CD4-positive, alpha-beta T cell treated with Interleukin-17A for 1 hour (primary cell): ENCODE results near the gene ENOPH1.
"Not testable (repeated sequence)": the region's sequence is repeated elsewhere in the genome, so short reads cannot be mapped to it uniquely, and the experiment has no call there.

Source experiments
- DNase-seq: peaks from one replicate; pipeline ENCODE4 v3.0.0-alpha.2; 2020

Gene ENOPH1

DNA sequence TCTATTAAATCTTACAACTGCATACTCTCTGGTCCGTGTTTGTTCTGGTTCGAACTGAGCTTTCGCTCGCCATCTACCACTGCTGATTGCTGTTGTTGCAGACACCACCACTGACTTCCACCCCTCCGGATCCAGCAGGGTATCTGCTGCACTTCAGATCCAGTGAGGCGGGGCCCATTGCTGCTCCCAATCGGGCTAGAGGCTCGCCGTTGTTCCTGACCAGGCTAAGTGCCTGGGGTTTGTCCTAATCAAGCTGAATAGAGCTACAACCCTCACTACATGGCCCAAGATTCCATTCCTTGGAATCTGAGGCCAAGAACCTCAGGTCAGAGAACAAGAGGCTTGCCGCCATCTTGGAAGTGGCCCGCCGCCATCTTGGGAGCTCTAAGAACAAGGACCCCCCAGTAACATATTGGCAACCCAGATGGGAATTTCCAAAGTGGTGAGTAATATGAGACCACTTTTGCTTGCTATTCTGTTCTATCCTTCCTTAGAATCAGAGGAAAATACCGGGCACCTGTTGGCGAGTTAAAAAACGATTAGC lies 43.3 kb downstream of the ENOPH1 start:
- DNase-seq: no peak

DNA sequence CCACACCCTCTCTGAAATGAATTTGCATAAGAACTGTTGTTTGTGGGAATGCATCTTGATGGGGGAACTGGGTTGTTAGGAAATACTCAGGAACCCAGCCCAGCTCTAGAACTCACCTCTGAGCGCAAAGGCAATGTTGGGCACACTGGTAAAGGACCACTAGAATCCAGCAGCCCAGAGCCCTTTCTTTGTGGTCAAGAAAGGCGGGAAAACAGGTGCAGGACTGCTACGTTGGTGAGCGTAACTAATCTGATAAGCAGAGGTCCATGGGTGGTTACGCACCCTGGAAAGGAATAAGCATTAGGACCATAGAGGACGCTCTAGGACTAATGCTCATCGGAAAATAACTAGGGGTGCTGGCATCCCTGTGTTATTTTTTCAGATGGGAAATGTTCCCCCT lies 45.5 kb downstream of the ENOPH1 start:
- DNase-seq: not testable (repeated sequence)

DNA sequence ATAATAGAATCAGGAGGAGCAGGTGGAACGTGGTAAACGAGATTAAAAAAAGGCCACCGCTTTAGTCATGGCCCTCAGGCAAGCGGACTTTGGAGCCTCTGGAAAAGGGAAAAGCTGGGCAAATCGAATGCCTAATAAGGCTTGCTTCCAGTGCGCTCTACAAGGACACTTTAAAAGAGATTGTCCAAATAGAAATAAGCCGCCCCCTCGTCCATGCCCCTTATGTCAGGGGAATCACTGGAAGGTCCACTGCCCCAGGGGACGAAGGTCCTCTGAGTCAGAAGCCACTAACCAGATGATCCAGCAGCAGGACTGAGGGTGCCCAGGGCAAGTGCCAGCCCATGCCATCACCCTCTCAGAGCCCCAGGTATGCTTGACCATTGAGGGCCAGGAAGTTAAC lies 47.1 kb downstream of the ENOPH1 start:
- not testable (repeated sequence) for DNase-seq

DNA sequence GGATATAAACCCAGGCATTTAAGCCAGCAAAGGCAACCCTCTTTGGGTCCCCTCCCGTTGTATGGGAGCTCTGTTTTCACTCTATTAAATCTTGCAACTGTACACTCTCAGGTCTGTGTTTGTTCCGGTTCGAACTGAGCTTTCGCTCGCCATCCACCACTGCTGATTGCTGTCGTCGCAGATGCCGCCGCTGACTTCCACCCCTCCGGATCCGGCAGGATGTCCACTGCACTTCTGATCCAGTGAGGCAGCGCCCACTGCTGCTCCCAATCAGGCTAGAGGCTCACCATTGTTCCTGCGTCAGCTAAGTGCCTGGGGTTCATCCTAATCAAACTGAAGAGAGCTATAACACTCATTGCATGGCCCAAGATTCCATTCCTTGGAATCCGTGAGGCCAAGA lies 49.2 kb downstream of the ENOPH1 start:
- DNase-seq: no peak

DNA sequence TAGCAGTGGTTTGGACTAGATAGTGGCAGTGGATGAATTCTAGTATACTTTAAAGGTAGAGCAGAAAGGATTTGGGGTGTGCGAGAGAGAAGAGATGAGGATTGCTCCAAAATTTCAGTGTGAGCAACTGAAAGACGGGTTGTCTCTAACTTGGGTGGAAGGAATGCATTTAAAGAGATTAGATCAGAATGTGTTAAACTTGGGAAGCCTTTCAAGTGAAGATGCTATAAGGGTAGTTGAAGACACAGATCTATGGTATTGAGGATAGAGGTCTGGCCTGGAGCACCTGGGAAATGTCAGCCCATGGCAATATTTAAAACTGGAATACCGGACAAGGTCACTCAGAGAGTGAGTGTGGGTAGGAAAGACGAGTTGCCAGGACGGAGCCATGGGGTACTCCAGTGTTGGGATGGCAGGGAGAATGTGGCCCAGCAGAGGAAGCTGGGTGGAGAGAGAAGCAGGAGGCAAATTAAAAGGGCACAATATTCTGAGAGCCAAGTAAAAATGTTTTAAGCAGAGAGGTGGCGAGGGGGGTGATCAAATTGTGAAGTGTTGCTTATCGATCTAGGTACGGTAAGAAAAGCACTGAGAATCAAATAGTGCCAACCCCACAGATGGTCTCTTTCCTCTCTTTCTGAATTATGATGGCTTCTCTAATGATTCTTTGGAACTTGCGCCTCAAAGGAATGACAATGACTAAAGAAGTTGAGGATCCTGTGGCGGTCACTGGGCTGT lies 50.5 kb downstream of the ENOPH1 start:
- DNase-seq: no peak

DNA sequence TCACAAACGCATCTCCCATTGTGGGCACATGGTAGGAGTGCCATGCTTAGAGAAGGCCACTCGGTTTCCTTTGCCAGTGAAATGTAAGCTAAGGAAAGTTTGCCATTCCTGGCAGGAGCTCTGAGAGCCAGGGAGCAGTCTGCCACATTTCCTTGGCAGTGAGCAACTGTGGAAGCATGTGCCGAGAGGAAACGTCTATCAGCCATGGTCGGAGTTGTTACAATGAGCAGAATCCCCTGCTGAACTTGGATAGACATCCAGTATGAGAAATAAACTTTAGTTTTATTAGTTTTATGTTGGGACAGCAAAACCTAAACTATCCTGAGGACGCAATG lies 51.1 kb downstream of the ENOPH1 start:
- no peak for DNase-seq

GRCh38 chr4:82482387-82482786 lies 52.0 kb downstream of the ENOPH1 start:
- DNase-seq: no peak

GRCh38 chr4:82484996-82485783 lies 54.8 kb downstream of the ENOPH1 start:
- no peak for DNase-seq

DNA sequence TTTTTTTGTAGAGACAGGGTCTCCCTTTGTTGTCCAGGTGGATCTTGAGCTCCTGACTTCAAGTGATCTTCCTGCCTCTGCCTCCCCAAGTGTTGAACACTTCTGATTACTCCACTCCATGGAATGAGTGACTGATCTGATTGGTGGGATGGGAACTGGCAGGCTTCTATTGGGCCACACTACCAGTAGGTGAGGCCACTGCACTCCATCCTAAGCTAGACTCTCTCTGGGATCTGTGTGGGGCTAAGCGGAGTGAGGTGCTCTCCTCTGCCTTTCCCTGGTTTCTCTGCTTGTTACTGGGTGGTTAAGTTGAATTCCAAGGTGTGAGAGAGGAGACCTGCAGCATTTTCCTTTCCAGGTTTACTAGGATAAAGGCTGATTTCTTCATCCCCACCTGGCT lies 58.7 kb downstream of the ENOPH1 start:
- DNase-seq: no peak

DNA sequence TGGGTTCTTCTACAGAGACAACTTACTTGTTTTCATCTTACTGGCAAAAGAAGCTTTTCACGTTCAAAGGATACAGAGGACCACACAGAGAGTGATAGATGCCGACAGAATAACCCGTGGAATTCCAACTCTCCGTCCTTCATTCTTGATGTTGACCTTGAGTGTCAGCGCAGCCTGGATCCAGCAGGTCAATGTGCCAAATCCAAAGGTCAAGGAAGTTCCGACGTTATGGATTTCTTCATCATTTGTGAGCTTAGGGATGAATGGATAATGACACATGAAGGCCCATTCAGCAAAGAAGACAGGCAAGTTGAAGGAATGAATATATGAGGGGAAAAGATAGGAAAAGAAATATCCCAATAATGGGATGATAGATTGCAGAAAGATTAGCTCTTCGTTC lies 59.6 kb downstream of the ENOPH1 start:
- no peak for DNase-seq

- no peak for DNase-seq
Measured at GRCh38 chr4:82491251-82491960, 61.0 kb downstream of the ENOPH1 start.

GRCh38 chr4:82493721-82494425 lies 63.5 kb downstream of the ENOPH1 start:
- DNase-seq: no peak

- no peak for DNase-seq
Measured at GRCh38 chr4:82495666-82496065, 65.3 kb downstream of the ENOPH1 start.

GRCh38 chr4:82496349-82496748 lies 66.0 kb downstream of the ENOPH1 start:
- DNase-seq: no peak

GRCh38 chr4:82499738-82500434 lies 69.5 kb downstream of the ENOPH1 start:
- DNase-seq: no peak

DNA sequence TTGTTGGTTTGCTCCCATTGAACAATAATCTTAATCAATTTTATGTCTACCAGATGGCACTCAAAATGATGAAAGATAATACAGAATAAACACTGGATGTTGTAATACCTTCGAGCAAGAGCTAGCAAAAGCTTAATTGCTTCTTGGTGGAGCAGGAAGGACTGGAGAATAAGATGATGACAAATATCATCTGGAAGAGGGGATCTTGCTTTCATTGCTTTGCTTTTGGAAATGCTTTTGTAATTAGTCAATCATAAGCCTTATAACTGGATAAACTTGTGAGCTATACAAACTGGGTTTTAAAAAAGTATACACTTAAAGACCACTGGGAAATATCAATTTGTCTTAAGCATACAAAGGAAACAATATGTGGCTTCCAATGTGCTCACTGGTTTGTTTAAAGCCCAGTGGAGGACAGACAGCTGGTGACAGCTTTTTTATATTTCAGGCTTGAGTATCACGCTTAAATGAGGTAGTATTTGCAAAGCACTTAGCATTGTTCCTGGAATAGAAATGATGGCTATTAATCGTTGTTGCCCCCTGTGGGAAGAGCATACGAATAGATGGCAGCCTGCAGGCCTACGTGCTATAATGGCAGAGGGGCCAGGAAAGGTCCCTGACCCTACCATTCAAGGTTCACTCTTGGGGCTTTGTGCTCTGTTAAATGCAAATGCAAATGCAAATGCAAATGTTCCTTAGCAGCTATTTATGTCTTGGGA lies 70.2 kb downstream of the ENOPH1 start:
- DNase-seq: no peak

DNA sequence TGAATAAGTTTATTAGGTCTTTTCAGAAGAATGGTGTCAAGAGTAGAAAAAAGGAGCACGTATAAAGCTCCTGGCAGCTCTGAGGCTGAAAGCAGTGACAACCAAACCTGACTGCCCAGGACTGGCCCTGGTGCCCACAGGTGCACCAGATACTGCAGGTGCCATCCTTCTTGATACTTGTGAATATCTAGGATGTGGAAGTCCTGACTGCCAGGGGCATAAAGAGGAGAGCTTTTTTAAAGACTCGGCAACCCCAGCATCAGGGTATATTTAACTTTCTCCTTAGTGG lies 70.7 kb downstream of the ENOPH1 start:
- DNase-seq: no peak

- DNase-seq: no peak
Measured at GRCh38 chr4:82508011-82508410, 77.6 kb downstream of the ENOPH1 start.

GRCh38 chr4:82508806-82509428 lies 78.5 kb downstream of the ENOPH1 start:
- DNase-seq: no peak

DNA sequence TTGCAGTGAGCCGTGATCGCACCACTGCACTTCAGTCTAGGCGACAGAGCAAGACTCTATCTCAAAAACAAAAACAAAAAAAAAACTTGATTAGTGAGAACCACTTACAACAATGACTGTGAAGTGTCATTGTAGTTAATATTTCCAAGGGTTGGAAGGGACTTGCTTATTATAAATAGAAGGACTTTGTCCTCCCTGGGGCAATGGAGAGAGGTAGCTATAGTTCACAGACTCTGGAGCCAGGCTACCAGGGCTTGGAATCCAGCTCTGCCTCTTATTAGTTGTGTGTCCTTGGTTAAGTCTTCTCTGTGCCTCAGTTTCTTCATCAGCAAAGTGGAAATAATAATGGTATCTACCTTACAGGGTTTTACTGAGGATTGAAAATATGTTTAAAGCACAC lies 79.8 kb downstream of the ENOPH1 start:
- DNase-seq: no peak
